HCT116 (cell line): Measurements from ENCODE around the gene RAVER2. TPM values are rescaled to one million over a fixed set of nuclear protein-coding genes. Genes with fewer than 3 reads are reported as not detected.

Source experiments
- ATAC-seq: fragments of 200-7000 bp; cut with Tn5 transposase; 2 replicates; pipeline ENCODE4 v1.9.1; 2020; ENCODE audit warnings: mild to moderate bottlenecking, moderate library complexity
- BruUV-seq: library from RNA; stranded (reverse); fragments of 400-500 nt; replicated peaks from 2 replicates; lab custom pipeline; 2021; lab: Mats Ljungman, UMichigan
- CTCF ChIA-PET: fragments of 300-600 bp; sonication (Branson Sonifier 250); formaldehyde crosslinking; loops from one replicate; lab custom pipeline; 2021; ENCODE audit warnings: antibody characterized with exemption; lab: Charles Lee
- POLR2A ChIA-PET: fragments of 300-600, 350-600 bp; sonication (Branson Sonifier 250); formaldehyde crosslinking; loops from one replicate; lab custom pipeline; 2021; ENCODE audit warnings: antibody characterized with exemption; lab: Charles Lee
- RAD21 ChIA-PET, 2 experiments: fragments of 300-600 bp; sonication (Branson Sonifier 250); formaldehyde crosslinking; loops; one replicate each; lab custom pipeline; 2023; ENCODE audit warnings: low total read pairs in 2 of 2; ENCODE audit not compliant: uncharacterized antibody in 2 of 2, unreplicated experiment in 2 of 2, low non-redundant PET in 1 of 2; lab: Charles Lee
- DNase-seq: peaks from one replicate; pipeline ENCODE4 v3.0.0-alpha.2; 2010; ENCODE audit warnings: low read depth, low spot score
- H2AFZ ChIP-seq: fragments of 200-600 bp; shearing (Covaris generic), sonication (generic); 2 replicates; pipeline ENCODE4 v1.6.1; 2017; ENCODE audit warnings: low read depth, mixed run types, mixed read lengths, antibody characterized with exemption, low read length; ENCODE audit not compliant: poor library complexity, severe bottlenecking
- H3K27ac ChIP-seq: 2 replicates; pipeline ENCODE4 v1.5.1; 2012; ENCODE audit warnings: low read depth, low read length
- H3K27me3 ChIP-seq: fragments of 200-600 bp; sonication (generic); 2 replicates; pipeline ENCODE4 v1.6.1; 2016; ENCODE audit warnings: mixed run types, low read length, mixed read lengths; ENCODE audit not compliant: insufficient read depth
- H3K36me3 ChIP-seq, 2 experiments: fragments of 200-500 bp in 1 of 2; fragments of 200-600 bp in 1 of 2; sonication (Bioruptor generic) in 1 of 2; sonication (generic) in 1 of 2; 2 replicates each; pipeline versions ENCODE4 v1.5.1 to v1.6.1; 2014 to 2016; ENCODE audit warnings: low read length in 2 of 2, inconsistent platforms in 1 of 2, mixed read lengths in 1 of 2, mixed run types in 1 of 2; ENCODE audit not compliant: insufficient read depth in 2 of 2, control insufficient read depth in 1 of 2
- H3K4me1 ChIP-seq, 2 experiments: fragments of 200-600 bp in 1 of 2; sonication (generic) in 1 of 2; 2 replicates each; pipeline versions ENCODE4 v1.5.1 to v1.6.1; 2012 to 2017; ENCODE audit warnings: low read length in 2 of 2, inconsistent platforms in 1 of 2, mild to moderate bottlenecking in 1 of 2, mixed read lengths in 1 of 2, mixed run types in 1 of 2, moderate library complexity in 1 of 2; ENCODE audit not compliant: insufficient read depth in 2 of 2, control insufficient read depth in 1 of 2
- H3K4me2 ChIP-seq: fragments of 200-600 bp; sonication (generic); 2 replicates; pipeline ENCODE4 v1.6.1; 2017; ENCODE audit warnings: mixed run types, low read length, mixed read lengths
- H3K4me3 ChIP-seq, 2 experiments: fragments of 200-600 bp in 1 of 2; sonication (generic) in 1 of 2; replicated peaks in 1 of 2; 2 replicates each; pipeline ENCODE4 v1.5.1; 2011 to 2016; ENCODE audit warnings: low read length in 2 of 2, control low read depth in 1 of 2, low read depth in 1 of 2, mild to moderate bottlenecking in 1 of 2, mixed read lengths in 1 of 2, mixed run types in 1 of 2
- H3K79me2 ChIP-seq: fragments of 200-600 bp; sonication (generic); 2 replicates; pipeline ENCODE4 v1.6.1; 2017; ENCODE audit warnings: mild to moderate bottlenecking, mixed run types, low read length, moderate library complexity, mixed read lengths; ENCODE audit not compliant: insufficient read depth
- H3K9ac ChIP-seq: fragments of 200-600 bp; sonication (generic); 2 replicates; pipeline ENCODE4 v1.6.1; 2016; ENCODE audit warnings: low read length, mixed read lengths
- H3K9me2 ChIP-seq: fragments of 200-600 bp; sonication (generic), shearing (Covaris generic); 2 replicates; pipeline ENCODE4 v1.6.1; 2017; ENCODE audit warnings: mixed run types, mild to moderate bottlenecking, moderate library complexity; ENCODE audit not compliant: insufficient read depth
- H3K9me3 ChIP-seq, 2 experiments: fragments of 200-500 bp in 1 of 2; fragments of 200-600 bp in 1 of 2; sonication (Bioruptor generic) in 1 of 2; sonication (generic) in 1 of 2; 2 replicates each; pipeline ENCODE4 v1.6.1; 2014 to 2017; ENCODE audit warnings: low read length in 2 of 2, mixed read lengths in 2 of 2, inconsistent platforms in 1 of 2, low read depth in 1 of 2, mild to moderate bottlenecking in 1 of 2, mixed run types in 1 of 2, moderate library complexity in 1 of 2; ENCODE audit not compliant: control insufficient read depth in 1 of 2, insufficient read depth in 1 of 2
- H4K20me1 ChIP-seq: fragments of 200-600 bp; sonication (generic), shearing (Covaris generic); 2 replicates; pipeline ENCODE4 v1.6.1; 2017; ENCODE audit warnings: mixed run types, mild to moderate bottlenecking, moderate library complexity; ENCODE audit not compliant: insufficient read depth
- CBX3 ChIP-seq: IDR thresholded peaks from 2 replicates; pipeline ENCODE4 v1.6.1; 2012; ENCODE audit warnings: low read depth
- CEBPB ChIP-seq: IDR thresholded peaks from 2 replicates; pipeline ENCODE4 v1.6.1; 2012; ENCODE audit warnings: low read depth
- EZH2phosphoT487 ChIP-seq: fragments of 200-600 bp; IDR thresholded peaks from 2 replicates; pipeline ENCODE4 v1.6.1; 2018; ENCODE audit warnings: antibody characterized with exemption, borderline replicate concordance
- FOSL1 ChIP-seq: IDR thresholded peaks from 2 replicates; pipeline ENCODE4 v1.6.1; 2012; ENCODE audit warnings: low read depth
- MAX ChIP-seq: IDR thresholded peaks from 2 replicates; pipeline ENCODE4 v1.6.1; 2012
- SP1 ChIP-seq: IDR thresholded peaks from 2 replicates; pipeline ENCODE4 v1.6.1; 2012; ENCODE audit warnings: low read depth
- TCF7L2 ChIP-seq: IDR thresholded peaks from 2 replicates; pipeline ENCODE4 v1.7.0; 2011; ENCODE audit warnings: borderline replicate concordance, inconsistent platforms; ENCODE audit not compliant: insufficient read depth, insufficient read length; ENCODE audit errors: extremely low read depth
- YY1 ChIP-seq: IDR thresholded peaks from 2 replicates; pipeline ENCODE4 v1.6.1; 2011; ENCODE audit warnings: low read length, low read depth, moderate library complexity, mild to moderate bottlenecking; ENCODE audit not compliant: insufficient replicate concordance; ENCODE audit errors: extremely low read depth
- ZNF274 ChIP-seq: fragments of 200-500 bp; sonication (Bioruptor generic); IDR thresholded peaks from 2 replicates; pipeline ENCODE4 v1.6.1; 2014; ENCODE audit warnings: mild to moderate bottlenecking, low read depth, low read length, inconsistent platforms
- intact Hi-C: fragments of 100-400 bp; cut with micrococcal nuclease; formaldehyde crosslinking; loops from 2 replicates; pipeline ENCODE4 v1.10.0; 2022
- total RNA-seq: library from RNA; stranded (reverse); gene quantifications from one replicate; pipeline ENCODE4 v1.2.1, GENCODE V29; 2021; ENCODE audit not compliant: unreplicated experiment
- TF ChIP-seq, protein P1 (sequence below), 3 experiments: fragments of 200-600 bp in 1 of 3; sonication (generic) in 1 of 3; IDR thresholded peaks in 2 of 3; conservative IDR thresholded peaks in 1 of 3; 2 replicates each; pipeline ENCODE4 v1.5.1; 2012 to 2017; ENCODE audit warnings: low read depth in 2 of 3, low read length in 2 of 3, antibody characterized with exemption in 1 of 3, borderline replicate concordance in 1 of 3, control low read depth in 1 of 3, mild to moderate bottlenecking in 1 of 3, mixed read lengths in 1 of 3, mixed run types in 1 of 3, moderate library complexity in 1 of 3; ENCODE audit not compliant: insufficient read depth in 1 of 3

RAVER2 gene
- total RNA-seq, 1 experiment from 2014 or later, result 23.2 TPM

- DNase-seq (no peak), ATAC-seq (no peak)
- Histone ChIP-seq H3K27me3 (no peaks in the 10 kb centered on the region), H4K20me1 (no peaks in the 10 kb centered on the region), H3K27ac (no peak overlapping the region), H3K4me3 (no peak overlapping the region), H3K36me3 (peaks cover 2 to 8% of the 10 kb centered on the region in 2 experiments; a peak in 1 of 4 replicates), H3K9me2 (no peaks in the 10 kb centered on the region), H3K4me2 (no peak overlapping the region), H3K9ac (no peak overlapping the region), H3K4me1 (no peaks in the 10 kb centered on the region), H3K79me2 (no peaks in the 10 kb centered on the region), H3K9me3 (no peaks in the 10 kb centered on the region), H2AFZ (no peak overlapping the region)
- no TSS peak for BruUV-seq
- ChIA-PET CTCF (no interaction called here), POLR2A (no interaction called here), RAD21 (no interaction called here)
- intact Hi-C loops, result no loop called here
- no peak for TF ChIP-seq CBX3
- no peak for TF ChIP-seq CEBPB
Observed at GRCh38 chr1:64843675-64844074, 98.8 kb downstream of the RAVER2 start.

GRCh38 chr1:64844175-64844574, 99.3 kb downstream of the RAVER2 start:
- Histone ChIP-seq H3K9me2 (no peaks in the 10 kb centered on the region), H3K27me3 (no peaks in the 10 kb centered on the region), H3K9me3 (no peaks in the 10 kb centered on the region), H3K4me3 (no peak overlapping the region)
- no TSS peak for BruUV-seq
- CTCF ChIA-PET, result no interaction called here
- no peak for DNase-seq
- RAD21 ChIA-PET, result no interaction called here
- intact Hi-C loops, result no loop called here
- TF ChIP-seq ZNF274 (no peak), SP1 (no peak), CBX3 (no peak), MAX (no peak), FOSL1 (no peak), TCF7L2 (no peak), YY1 (no peak), EZH2phosphoT487 (no peak)
- TF ChIP-seq, protein P1, sequence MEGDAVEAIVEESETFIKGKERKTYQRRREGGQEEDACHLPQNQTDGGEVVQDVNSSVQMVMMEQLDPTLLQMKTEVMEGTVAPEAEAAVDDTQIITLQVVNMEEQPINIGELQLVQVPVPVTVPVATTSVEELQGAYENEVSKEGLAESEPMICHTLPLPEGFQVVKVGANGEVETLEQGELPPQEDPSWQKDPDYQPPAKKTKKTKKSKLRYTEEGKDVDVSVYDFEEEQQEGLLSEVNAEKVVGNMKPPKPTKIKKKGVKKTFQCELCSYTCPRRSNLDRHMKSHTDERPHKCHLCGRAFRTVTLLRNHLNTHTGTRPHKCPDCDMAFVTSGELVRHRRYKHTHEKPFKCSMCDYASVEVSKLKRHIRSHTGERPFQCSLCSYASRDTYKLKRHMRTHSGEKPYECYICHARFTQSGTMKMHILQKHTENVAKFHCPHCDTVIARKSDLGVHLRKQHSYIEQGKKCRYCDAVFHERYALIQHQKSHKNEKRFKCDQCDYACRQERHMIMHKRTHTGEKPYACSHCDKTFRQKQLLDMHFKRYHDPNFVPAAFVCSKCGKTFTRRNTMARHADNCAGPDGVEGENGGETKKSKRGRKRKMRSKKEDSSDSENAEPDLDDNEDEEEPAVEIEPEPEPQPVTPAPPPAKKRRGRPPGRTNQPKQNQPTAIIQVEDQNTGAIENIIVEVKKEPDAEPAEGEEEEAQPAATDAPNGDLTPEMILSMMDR (IDR thresholded peaks at IDR 0.05 in 2 of 3, conservative IDR thresholded peaks at IDR 0.05 in 1 of 3; ENCODE audit: borderline replicate concordance in 1 of 3, insufficient read depth in 1 of 3, low read depth in 2 of 3, low read length in 2 of 3), result no peak
- TF ChIP-seq, all 23 proteins: peak for 0
- H3K4me2 ChIP-seq, result no peak overlapping the region
- H3K4me1 ChIP-seq, result no peaks in the 10 kb centered on the region
- H4K20me1 ChIP-seq, result no peaks in the 10 kb centered on the region
- ATAC-seq, result no peak
- no peak overlapping the region for H3K9ac ChIP-seq
- no peak overlapping the region for H3K27ac ChIP-seq
- H2AFZ ChIP-seq, result no peak overlapping the region
- POLR2A ChIA-PET, result no interaction called here
- no peaks in the 10 kb centered on the region for H3K79me2 ChIP-seq
- peaks cover 2 to 8% of the 10 kb centered on the region in 2 experiments; a peak in 1 of 4 replicates for H3K36me3 ChIP-seq
